ENCODE data around the gene USP16.

Gene USP16

DNA sequence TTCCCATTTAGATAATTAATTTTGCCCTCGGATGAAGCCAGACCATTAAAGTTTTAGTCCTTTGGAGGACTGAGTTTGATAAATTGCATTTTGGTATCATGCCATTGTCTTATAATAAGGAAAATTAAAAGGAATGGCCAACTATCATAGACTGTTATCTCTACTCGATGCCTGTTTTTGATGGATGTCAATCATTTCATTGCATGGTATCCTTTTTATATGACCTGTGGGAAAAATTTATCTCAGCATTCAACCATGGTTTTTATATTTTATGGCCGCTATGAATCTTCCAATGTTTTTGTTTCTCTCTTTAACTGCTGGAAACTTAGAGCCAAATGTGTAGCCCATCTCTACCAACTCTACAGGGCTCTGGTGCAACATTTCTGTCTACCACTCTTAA, 58.8 kb downstream of the USP16 start:
- no peak for DNase-seq (ENCODE audit: low spot score)

DNA sequence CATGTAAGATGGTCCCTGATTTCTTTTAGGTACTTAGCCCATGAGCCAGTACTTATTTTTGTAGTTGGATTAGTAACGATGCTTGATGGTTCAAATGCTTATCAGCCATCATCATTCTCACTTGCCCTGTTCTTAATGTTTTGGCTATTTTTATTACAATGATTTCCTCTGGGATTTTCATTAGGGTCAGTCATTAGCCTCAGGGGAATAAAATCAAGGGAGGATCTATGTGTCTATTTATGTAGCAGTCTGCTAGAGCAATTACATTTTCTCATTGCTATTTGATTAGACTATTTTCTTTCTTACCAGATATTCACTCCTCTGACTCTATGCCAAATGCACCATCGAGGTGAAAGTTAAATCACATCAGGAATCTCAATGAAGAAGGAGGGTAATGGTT, 59.9 kb downstream of the USP16 start:
- no peak for DNase-seq (ENCODE audit: low spot score)

DNA sequence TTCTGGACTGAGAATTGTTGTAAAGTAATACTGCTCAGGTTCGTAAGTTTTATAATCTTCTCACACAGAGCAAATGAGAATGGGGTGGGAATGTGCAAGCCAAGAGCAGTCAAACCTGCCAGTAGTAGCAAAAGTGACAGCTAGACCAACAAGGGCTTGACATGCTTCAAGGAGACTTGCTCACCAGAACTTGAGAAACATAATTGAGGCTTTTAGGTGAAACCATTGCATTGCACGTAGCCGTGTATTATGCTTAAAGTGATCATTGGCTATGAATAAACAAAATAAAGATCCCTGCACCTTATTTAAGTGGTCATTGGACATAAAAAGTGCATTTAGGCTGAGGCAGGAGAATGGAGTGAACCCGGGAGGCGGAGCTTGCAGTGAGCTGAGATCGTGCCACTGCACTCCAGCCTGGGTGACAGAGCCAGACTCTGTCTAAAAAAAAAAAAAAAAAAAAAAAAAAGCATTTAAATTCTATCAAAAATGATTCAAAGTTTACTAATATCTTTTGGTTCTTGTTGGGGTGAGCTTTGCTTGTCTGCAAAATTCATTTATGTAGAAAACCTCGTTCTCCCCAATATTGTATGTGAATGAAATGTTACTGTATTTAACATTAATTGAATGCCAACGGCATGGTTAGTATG, 60.8 kb downstream of the USP16 start:
- no peak for DNase-seq (ENCODE audit: low spot score)

DNA sequence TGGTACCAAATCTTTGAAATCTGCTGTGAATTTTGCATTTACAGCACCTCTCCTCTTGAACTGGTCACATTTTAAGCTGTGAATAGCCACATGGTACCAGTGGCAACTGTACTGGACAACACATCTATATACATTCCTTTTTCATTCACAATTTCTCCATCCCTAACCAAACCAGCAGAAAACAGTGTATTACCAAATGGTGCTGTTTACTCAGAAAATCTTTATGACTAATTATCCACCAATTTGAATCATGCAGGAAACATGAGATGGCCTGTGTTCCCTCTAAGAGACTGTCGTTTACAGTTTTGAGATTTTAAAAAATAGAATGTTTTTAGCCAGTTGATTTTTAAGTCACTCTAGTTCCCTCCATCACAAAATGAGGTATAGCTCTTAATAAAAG, 66.6 kb downstream of the USP16 start:
- peak; percentile 78 for DNase-seq (ENCODE audit: low spot score)

- DNase-seq (ENCODE audit: low spot score): peak; percentile 40
These were observed 67.9 kb downstream of the USP16 start for GRCh38 chr21:29092102-29092959.

GRCh38 chr21:29096218-29097015, 71.9 kb downstream of the USP16 start:
- no peak for DNase-seq (ENCODE audit: low spot score)

GRCh38 chr21:29098156-29098555, 73.7 kb downstream of the USP16 start:
- no peak for DNase-seq (ENCODE audit: low spot score)

DNA sequence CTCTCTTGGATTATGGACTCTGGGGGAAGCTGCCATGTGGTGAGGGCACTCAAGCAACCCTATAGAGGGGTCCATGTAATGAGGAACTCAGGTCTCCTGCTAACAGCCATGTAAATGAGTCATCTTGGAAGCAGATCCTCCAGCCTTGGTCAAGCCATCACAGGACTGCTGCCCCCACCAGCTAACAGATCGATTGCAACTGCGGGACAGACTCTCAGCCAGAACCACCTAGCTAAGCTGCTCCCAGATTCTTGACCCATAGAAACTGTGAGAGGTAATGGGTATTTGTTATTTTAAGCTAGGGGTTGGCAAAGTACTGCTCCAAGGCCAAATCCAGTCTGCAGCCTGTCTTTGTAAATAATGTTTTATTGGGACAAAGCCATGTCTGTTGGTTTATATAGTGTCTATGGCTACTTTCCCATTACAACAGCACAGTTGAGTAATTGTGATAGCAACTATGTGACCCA, 78.4 kb downstream of the USP16 start:
- DNase-seq (ENCODE audit: low spot score): no peak
